Breast epithelium (tissue), 3 donors: ENCODE data around the gene WNT3.

ENCODE experiments used
- CTCF ChIP-seq, 3 donors: fragments of 450-650 bp; IDR thresholded peaks; one replicate each; pipeline ENCODE4 v1.5.1; 2016 to 2017; ENCODE audit warnings: antibody characterized with exemption in 3 of 3, mild to moderate bottlenecking in 3 of 3, moderate library complexity in 3 of 3
- POLR2A ChIP-seq: fragments of 450-650 bp; IDR thresholded peaks from one replicate; pipeline ENCODE4 v1.6.1; 2016; ENCODE audit warnings: antibody characterized with exemption, mild to moderate bottlenecking, moderate library complexity
- POLR2AphosphoS5 ChIP-seq, 3 donors: sonication (generic); formaldehyde crosslinking; IDR thresholded peaks; one replicate each; pipeline ENCODE4 v1.6.1; 2017; ENCODE audit warnings: antibody characterized with exemption in 3 of 3

DNA sequence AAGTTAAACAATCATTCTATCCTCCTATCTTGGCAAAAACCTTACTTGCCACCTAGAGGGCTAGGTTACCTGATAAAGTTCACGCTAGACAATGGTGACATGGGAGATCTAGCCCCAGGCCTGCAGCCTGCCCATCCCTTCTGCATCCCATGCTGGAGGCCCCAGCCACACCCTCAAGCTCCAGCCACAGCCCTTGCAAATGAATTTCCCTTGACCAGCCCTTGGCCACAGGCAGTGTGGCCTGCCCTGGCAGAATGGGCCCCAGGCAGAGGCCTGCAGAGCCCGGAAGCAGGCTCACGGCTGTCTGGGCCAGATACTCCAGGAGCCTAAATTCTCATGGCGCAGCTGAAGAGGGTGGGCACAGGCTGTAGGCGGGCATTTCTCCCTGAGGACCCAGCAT lies 14.9 kb downstream of the WNT3 start:
- TF ChIP-seq CTCF (IDR thresholded peaks at IDR 0.05) (no peak), POLR2A (no peak), POLR2AphosphoS5 (IDR thresholded peaks at IDR 0.05) (no peak)
